ENCODE data around the gene TRAPPC3L.

TRAPPC3L gene

DNA sequence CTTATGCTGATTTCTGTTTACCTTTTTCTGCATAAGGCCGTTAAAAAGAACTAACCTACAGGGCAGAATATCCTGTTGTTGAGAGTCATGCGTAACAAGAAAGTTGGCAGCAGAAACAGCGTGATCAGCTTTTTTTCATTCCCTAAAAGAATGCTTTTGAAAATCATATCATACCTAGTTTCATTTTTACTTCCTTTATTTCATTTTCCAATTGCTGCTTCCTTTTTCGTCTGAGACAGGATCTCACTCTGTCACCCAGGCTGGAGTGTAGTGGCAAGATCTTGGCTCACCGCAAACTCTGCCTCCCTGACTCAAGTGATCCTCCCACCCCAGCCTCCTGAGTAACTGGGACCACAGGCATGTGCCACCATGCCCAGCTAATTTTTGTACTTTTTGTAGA lies 80.2 kb downstream of the TRAPPC3L start:
- no peak for DNase-seq (ENCODE audit: low spot score)

DNA sequence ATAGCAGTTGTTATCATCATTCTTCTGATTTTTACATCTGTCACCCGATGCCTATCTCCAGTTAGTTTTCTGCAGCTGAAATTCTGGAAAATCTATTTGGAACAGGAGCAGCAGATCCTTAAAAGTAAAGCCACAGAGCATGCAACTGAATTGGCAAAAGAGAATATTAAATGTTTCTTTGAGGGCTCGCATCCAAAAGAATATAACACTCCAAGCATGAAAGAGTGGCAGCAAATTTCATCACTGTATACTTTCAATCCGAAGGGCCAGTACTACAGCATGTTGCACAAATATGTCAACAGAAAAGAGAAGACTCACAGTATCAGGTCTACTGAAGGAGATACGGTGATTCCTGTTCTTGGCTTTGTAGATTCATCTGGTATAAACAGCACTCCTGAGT lies 82.2 kb downstream of the TRAPPC3L start:
- no peak for DNase-seq (ENCODE audit: low spot score)

DNA sequence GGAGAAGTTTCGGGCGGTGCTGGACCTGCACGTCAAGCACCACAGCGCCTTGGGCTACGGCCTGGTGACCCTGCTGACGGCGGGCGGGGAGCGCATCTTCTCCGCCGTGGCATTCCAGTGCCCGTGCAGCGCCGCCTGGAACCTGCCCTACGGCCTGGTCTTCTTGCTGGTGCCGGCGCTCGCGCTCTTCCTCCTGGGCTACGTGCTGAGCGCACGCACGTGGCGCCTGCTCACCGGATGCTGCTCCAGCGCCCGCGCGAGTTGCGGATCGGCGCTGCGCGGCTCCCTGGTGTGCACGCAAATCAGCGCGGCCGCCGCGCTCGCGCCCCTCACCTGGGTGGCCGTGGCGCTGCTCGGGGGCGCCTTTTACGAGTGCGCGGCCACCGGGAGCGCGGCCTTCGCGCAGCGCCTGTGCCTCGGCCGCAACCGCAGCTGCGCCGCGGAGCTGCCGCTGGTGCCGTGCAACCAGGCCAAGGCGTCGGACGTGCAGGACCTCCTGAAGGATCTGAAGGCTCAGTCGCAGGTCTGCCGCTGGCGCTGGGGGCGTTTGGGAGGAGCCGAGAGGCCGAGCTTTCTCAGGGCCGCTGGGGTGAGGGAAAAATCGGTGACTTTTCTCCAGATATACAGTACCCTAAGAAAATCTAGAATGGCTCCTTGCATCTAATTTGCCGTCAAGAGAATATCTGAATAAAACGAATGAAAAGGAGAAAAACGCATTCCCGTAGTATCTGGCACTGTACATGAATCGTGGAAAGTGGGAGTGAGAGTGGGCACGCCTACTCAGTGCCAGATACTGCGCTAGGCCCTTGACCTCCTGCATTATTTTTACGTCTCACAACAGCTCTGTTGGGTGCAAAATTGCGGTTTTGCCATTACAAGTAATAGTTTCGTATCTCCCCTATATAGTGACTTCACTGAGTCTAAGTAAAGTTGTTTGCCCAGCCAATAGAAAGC lies 83.3 kb downstream of the TRAPPC3L start:
- no peak for DNase-seq (ENCODE audit: low spot score)

DNA sequence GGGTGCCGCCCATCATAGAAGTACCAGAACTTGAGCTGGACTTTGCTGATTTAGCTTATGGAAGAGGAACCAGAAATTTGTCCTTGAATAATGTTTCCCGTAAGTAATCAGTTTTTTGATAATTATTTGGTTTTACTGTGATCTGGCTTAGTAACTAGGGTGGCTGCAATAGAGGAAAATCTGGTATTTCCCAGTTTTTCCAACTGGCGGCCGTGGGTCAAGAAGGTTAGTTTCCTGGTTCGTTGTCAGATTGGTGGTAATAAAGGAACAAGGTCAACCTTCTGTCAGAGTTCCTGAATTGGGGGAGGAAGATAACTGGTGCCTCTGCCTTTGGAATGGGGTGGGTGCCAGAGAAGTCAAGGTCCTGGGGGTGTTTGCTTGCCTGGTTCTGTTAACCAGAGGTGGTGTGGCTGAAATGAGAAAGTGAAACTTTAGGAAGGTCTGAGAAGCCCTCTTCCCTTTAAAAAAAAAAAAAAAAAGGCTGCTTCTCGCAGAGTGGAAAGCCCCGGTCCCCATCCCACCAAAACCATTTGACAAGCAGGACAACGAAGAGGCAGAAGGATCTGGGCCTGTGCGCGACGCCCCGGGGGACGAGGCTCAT lies 84.1 kb downstream of the TRAPPC3L start, which contains the start of gene CALHM6:
Gene CALHM6 (plus strand): TSS at position 45 of the 601 bp plus-strand sequence. CDS start 555 bp downstream, at position 600.
- no peak for DNase-seq (ENCODE audit: low spot score)

GRCh38 chr6:116459927-116460326 lies 85.6 kb downstream of the TRAPPC3L start:
- DNase-seq (ENCODE audit: low spot score): no peak

DNA sequence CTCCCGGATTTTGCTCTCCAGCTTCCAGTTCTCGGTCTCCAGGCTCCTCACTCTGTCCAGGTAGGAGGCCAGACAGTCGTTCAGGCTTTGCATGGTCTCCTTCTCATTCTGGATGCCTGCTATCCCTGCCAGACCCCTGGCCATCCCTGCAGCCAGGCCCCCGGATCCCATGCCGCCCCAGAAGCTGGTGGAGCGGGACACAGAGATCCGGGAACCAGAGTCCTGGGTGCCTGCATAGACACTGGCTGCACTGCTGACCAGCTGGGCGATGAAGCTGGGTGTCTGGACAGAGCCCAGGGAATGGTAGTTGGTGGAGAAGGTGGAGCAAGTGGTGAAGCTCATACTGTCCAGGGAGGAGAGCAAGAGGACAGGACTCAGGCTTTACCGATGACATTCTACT lies 87.2 kb downstream of the TRAPPC3L start:
- DNase-seq (ENCODE audit: low spot score): no peak

DNA sequence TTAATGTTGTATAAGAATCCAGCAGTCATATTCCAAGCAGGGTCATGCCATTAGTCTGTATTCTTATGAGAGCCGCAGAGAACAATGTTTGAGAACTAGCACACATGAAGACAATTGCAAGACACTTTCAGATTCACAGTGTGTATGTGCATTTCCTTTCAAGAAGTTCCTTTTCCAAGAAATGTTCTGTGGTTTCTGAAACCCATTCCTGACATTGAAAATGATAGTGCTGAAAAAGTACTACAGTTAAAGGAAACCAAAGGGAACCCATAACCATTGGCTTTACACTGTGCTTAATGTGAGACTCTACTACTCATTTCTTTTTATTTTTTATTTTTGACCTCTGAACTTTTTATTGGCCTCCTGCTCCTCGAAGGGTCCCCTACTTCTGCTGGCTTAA lies 88.6 kb downstream of the TRAPPC3L start:
- DNase-seq (ENCODE audit: low spot score): no peak

GRCh38 chr6:116456106-116456505 lies 89.4 kb downstream of the TRAPPC3L start:
- DNase-seq (ENCODE audit: low spot score): no peak

DNA sequence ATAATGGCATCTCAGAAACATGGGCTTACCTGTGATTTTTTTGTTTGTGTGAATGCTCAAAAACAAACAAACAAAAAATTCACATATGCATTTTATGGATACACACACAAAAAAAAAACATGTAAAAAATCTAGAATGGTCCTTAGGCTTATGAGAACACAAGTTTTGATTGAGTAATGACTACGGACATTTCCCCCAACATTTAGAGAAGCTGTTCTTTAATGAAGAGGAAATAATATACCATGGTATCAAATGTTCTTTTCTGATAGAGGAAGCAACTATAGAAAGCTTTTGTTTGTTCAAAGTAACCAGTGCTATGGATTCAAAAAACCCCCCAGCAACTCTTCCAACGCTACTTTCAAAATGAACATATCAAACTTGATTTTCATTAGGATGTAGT lies 93.0 kb downstream of the TRAPPC3L start:
- no peak for DNase-seq (ENCODE audit: low spot score)

- no peak for DNase-seq (ENCODE audit: low spot score)
These were observed 93.6 kb downstream of the TRAPPC3L start for GRCh38 chr6:116451916-116452315.

DNA sequence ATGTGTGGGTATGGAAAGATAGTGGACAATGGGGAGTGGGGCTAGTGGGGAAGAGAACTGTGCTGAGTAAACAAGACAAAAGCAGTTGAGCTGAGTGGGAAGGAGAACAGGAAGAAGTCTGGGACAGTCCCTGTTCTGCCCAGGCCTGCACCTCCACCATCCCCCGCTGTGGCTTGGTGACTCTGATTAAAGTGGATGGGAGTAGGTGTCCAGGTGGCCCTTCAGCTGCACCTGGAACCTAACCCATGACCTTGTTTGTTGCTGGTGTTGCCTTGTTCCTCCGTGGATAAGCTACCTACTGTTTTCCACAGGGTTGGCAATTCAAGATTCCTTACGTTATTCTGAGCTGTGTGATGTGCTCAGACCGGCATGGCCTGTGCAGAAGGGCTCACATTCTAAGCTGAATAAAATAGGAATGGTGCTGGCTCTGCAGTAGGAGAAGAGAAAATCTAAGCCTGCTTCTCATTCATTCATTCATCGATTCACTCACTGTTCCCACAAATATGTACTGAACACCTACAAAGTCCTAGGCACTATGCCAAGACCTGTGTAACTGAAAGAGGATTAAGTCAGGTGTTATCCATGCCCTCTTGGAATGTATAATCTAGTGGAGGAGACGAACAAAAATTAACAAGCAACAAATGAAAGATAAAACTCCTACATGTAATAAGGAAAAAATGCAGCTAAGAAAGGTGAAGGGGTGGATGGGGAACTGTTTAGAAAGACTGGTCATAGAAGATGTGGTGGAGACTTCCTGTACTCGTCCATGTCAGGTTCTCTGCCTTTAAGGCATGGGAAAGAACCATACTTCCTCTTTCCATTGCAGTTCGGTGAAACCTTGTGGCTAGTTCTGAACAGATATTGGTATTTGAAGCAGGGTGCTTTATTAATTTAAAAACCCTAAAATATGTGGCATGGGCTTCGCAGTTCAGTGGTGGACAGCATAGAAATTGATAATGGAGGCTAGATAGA lies 94.4 kb downstream of the TRAPPC3L start:
- DNase-seq (ENCODE audit: low spot score): no peak

- DNase-seq (ENCODE audit: low spot score): no peak
These were observed 95.2 kb downstream of the TRAPPC3L start for GRCh38 chr6:116450185-116450710.

- no peak for DNase-seq (ENCODE audit: low spot score)
These were observed 95.9 kb downstream of the TRAPPC3L start for GRCh38 chr6:116449565-116449964.

DNA sequence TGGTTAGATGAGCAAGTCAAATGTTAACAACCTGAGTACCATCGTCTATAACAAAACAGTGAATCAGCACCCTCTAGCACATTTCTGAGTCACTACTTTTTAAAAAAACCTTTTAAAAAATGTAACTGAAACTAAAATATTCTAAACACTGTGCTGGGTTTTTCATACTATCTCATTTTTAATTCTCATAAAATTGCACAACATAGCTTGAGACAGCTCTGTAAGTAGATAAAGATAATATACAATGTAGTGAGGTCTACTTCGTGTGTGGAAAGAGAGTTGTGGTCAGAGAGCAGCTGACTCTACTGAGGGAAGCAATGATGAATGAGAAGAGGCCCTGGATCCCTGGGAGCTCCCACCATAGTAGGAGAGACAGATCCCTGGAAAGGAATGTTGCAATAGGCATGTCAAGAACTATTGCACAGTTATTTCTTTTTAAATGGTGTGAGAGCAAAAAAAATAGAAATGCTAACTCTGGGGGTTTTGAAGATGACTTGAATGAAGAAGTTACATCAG lies 97.9 kb downstream of the TRAPPC3L start:
- no peak for DNase-seq (ENCODE audit: low spot score)

DNA sequence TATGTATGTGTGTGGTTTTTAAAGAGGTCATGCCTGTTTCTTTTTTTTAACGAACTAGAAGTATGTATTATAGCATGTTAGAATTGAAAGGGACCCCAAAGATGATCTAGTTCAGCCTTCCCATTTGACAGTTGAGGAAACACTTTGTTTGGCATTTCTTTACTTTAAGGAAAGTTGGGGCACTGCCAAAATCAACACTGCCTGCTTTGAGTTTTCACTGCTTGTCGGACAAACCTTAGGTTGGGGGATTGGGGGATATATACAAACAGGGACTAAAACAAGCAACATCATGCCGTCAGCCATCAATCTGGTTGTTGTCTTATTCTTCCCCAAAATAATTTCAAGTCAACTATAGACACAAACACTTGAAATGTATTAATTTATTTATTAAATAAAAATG lies 98.4 kb downstream of the TRAPPC3L start:
- DNase-seq (ENCODE audit: low spot score): no peak

GRCh38 chr6:116446399-116446798 lies 99.1 kb downstream of the TRAPPC3L start:
- no peak for DNase-seq (ENCODE audit: low spot score)

- no peak for DNase-seq (ENCODE audit: low spot score)
These were observed 100.4 kb downstream of the TRAPPC3L start for GRCh38 chr6:116445102-116445501.
